ENCODE data around the gene SNIP1. TPM values are rescaled to one million over a fixed set of nuclear protein-coding genes. Genes with fewer than 3 reads are reported as not detected.
"Not testable (repeated sequence)": the region's sequence is repeated elsewhere in the genome, so short reads cannot be mapped to it uniquely, and the experiment has no call there.

SNIP1 gene
- total RNA-seq, 1 donor from 2014 or later = 10.5 TPM

DNA sequence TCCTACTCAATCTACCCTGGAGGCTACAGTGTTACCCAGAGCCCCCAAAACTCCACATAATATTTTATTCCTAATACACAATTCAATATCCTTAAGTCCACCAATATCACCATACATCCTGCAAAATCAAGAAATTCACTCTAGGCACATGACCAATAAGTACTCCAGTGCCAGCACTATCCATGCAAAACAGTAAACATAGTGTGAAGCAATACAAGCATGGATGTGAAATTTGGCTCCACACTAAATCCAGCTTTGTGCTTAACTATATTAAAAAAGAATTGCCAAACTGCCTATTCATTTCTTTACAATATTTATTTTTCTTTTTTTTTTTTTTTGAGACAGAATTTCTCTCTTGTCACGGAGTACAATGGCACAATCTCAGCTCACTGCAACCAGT lies 36.5 kb downstream of the SNIP1 start:
- intact Hi-C loops (cut with DNase I) = no loop called here

DNA sequence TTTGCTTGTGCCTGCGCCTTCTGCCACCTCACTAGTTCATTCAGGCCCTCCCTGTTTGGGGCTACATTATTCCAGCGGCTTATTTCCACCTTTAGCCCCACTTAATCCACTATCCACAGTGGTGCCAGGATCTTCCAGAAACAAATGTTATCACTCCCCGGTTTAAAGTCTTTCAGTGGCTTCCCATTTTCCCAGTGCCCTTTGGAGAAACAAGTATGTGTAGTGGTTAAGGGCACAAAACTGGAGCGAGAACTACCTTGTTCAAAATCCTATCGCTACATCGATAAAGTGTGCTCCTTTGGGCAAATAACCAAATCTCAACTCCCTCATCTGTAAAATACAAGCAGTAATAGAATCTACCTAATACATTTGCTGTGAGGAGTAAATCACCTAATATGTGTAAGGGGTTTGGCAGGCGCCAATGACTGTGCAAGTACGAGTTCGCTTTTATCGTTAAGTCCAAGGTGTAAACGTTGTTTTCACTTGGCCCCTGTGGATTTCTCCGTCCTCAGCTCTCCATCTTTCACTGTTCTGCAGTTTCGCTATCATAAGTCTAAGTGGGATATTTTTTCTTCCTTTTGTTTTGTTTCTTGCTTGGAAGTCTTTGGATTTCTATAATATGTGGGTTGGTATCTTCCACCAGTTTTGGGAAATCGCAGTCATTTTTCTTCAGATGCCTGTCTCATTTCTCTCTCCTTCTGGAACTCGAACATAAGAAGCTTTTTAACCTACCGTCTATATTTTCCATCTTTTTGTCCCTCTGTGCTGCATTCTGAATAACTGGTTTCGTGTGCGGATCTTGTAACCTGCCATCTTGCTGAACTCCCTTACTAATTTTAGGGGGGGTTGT lies 38.7 kb downstream of the SNIP1 start:
- DNase-seq (ENCODE audit: low spot score) = no peak
- intact Hi-C loops (cut with DNase I) = loop anchor here (2.0 kb wide), 1 partner anchor 39 kb away; the partner anchor contains the start of gene SNIP1

More for the DNA sequence above, 36.5 kb downstream of the SNIP1 start:
- no peak for DNase-seq (ENCODE audit: low spot score)

DNA sequence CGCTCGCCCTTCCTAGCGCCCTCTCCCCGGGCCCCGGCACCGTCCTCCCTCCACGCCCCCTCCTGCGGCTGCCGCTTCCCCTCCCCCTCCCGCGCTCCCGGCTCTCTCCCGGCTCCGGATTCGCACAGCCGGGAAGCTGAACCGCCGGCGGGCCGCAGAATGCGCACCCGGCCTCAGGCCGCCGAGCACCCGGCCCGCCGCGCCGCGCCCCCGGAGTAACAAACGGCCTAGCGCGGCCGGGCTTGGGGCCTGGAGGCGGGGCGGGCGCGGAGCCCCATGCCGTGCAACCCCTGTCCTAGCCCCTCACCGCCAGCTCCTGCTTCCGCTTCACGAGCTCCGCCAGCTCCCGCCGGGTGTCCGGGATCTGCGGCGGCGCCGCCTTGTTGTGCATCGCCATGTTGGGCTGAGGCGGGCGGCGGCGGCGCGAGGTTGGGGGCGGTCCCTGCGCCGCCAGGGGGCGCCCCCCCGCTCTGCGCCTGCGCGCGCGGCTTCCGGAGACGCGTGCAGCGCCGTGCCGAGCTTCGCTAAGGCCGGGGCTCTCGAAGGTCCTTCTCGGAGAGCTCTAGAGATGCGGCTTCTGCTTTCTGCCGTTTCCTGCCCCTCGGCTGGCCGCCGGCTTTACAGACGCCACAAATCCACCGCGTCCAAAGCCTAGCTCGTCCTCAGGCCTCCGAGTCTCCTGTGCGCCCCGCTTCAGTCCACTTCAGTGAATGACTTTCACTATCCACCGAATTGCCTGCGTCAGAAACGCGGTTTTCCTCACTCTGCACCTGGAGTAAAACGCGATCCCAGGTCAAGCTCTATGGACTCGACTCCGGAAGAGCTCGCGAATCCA lies 39.5 kb downstream of the SNIP1 start, which contains the start of gene MEAF6:
TSS of gene MEAF6 (minus strand) at position 417 of the 835 bp plus-strand sequence. CDS start at position 397, 20 bp downstream.
- intact Hi-C loops (cut with DNase I) = loop anchor here (2.0 kb wide), 1 partner anchor 40 kb away; the partner anchor contains the start of gene SNIP1
- DNase-seq (ENCODE audit: low spot score) = peak; percentile 93

DNA sequence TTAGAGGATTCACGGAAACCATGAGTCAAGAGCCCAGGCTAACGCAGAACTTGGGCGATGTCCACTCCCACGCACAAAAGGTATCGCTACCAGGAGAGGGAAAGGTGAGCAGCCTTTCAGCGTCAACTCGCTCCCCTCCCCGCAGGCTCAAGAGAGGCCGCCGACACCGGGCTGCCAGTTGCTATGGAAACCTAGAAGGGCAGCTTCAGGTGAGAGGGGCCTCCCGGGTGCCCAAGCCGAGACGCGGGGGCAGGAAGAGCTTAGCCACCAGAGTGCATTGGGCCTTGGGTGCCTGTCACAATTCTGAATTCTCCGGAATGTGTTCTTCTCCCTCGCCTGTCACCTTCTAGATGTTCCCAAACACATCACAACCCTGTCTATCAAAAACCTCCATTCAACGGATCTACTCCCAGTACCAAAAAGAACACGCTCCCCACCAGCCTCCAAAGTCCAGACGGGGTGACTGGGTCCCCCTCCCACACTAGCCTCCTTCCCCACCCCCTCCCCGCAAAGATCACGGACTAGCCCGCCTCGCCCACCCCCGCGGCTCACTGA lies 40.2 kb downstream of the SNIP1 start:
- intact Hi-C loops (cut with DNase I) = loop anchor here (2.0 kb wide), 1 partner anchor 41 kb away; the partner anchor contains the start of gene SNIP1
- DNase-seq (ENCODE audit: low spot score) = no peak

DNA sequence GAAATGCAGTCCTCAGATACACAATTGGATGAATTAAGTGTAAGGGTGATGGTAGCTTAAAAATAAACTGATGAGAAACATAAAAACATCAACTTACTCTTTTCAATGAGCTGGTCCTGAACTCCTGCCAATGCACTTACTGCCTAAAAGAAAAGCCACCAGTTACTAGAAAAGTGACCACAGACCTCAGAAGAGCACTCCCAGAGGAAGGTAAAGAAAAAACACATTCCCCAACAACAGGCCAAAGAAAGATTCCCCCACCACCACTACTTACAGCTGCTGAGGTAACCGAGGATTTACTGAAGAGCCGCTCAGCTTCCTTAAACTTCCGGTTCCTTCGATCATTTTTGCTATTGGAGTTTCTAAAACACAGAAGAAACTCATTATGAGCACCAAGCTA lies 44.9 kb downstream of the SNIP1 start:
- no peak for DNase-seq (ENCODE audit: low spot score)
- intact Hi-C loops (cut with DNase I) = no loop called here

DNA sequence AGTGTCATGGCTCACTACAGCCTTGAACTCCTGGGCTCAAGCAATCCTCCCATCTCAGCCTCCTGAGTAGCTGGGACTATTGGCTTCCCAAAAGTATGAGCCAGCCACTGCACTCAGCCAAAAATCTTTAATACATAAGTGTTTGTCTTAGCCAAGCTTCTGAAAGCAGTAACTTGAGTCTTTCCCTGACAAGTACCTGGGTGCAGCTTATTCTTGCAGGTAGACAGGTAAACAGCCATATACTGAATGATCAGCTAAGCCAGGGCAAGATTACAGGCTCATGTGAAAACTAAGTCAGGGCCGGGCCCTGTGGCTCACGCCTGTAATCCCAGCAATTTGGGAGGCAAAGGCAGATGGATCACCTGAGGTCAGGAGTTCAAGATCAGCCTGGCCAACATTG lies 47.4 kb downstream of the SNIP1 start:
- intact Hi-C loops (cut with DNase I) = no loop called here
- no peak for DNase-seq (ENCODE audit: low spot score)

DNA sequence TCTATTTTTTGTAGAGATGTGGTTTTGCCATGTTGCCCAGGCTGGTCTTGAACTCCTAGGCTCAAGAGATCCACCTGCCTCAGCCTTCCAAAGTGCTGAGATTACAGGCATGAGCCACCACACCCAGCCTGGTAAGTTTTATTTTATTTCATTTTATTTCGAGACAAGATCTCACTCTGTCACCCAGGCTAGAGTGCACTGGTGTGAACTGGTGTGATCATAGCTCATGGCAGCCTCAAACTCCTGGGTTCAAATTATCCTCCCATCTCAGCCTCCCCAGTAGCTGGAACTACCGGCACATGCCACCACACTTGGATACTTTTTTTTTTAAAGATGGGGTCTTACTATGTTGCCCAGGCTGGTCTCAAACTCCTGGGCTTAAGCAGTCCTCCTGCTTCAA lies 51.3 kb downstream of the SNIP1 start:
- intact Hi-C loops (cut with DNase I); DNase-seq (ENCODE audit: low spot score): not testable (repeated sequence)

DNA sequence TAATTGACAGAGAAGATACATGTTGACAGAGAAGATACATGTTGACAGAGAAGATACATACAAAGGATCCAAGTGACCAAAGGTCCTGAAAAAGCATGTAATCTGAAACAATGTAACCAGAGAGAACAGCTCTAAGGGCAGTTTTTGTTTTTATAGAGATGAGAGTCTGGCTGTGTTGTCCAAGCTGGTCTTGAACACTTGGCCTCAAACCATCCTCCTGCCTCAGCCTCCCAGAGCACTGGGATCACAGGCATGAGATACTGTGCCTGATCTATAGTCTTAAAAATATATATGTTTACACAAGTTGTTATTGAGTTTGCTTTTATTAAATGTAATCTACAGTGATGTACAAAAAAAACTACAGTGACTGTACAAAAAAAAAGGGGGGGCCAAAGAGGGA lies 52.0 kb downstream of the SNIP1 start:
- intact Hi-C loops (cut with DNase I) = no loop called here
- no peak for DNase-seq (ENCODE audit: low spot score)

DNA sequence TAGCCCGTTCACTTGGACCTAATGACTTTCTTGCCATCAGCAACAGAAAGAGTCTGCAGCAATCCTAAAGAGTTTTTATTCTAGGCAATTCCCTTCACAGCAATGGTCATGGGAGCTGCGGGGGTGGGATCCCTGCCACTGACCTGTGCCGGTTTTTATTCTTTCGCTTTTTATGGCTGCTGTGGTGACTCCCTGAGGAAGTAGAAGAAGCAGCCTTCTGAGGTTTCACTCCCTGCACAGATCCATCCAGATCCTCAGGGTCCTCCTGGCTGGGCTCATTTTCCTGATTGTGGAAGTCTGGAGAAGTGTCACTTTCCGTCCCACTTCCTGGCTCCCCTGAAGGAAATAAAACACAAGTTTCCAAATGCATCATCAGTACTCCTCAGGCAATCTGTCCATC lies 52.4 kb downstream of the SNIP1 start:
- DNase-seq (ENCODE audit: low spot score) = no peak
- intact Hi-C loops (cut with DNase I) = no loop called here

DNA sequence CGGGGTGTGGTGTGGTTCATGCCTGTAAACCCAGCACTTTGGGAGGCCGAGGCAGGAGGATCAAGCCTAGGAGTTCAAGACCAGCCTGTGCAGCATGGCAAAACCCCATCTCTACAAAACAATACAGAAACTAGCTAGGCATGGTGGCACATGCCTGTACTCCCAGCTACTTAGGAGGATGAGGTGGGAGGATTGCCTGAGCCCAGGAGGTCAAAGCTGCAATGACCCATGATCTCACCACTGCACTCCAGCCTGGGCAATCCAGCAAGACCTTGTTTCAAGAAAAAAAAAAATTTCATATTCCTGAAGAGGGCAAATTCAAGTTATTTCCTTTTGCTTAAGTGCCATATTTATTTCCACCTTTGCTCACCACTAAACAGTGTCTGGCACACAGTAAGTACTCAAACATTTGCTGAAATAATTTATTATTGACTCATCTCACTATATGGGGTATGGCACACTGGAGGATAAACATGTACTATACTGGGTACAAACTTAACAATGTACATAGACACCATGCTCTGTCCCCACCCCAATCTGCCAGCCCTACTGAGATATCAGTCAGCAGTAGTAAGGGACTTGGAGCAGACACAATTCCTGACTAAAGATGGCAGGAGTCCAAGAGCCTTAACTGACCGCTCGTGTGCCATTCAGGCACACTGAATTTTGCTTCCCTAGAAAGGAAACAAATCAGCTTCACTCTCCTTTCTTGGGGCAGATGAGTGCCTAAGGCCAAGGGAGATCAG lies 55.0 kb downstream of the SNIP1 start:
- no peak for DNase-seq (ENCODE audit: low spot score)
- intact Hi-C loops (cut with DNase I) = no loop called here

DNA sequence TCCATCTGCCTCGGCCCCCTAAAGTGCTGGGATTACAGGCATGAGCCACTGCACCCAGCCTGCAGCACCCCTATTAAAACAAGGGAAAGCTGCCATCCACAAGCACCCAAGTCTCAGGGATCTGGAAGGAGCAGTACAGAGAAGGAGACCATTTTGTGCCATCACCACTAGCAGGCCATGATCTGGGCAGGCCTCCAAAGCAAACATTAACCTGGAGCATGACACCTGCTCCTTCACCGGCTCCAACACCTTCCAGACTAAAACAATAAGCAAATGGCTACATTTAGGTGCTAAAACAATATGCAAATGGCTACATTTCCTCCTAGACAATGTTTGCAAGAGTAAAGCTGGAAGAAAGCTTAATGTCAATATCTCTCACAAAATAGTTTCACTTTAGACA lies 56.3 kb downstream of the SNIP1 start:
- intact Hi-C loops (cut with DNase I) = no loop called here
- no peak for DNase-seq (ENCODE audit: low spot score)

DNA sequence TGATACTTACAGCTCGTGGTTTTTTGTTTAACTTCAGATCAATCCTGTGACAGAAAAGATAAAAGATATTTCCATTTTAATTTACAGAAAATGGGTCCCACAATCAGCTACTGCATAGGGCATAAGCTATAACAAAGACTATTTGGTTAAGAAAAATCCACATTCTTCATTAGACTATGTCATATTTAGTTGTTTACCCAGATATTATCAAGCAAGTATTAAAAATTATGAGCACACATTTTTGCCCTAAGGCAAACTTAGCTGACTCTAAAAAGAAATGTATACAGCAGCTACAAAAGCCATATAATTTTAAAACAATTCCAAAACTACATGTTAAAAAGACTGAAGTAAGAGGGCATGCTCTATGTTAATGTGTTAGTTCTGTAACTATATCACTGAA lies 58.2 kb downstream of the SNIP1 start:
- intact Hi-C loops (cut with DNase I) = no loop called here
- DNase-seq (ENCODE audit: low spot score) = no peak

DNA sequence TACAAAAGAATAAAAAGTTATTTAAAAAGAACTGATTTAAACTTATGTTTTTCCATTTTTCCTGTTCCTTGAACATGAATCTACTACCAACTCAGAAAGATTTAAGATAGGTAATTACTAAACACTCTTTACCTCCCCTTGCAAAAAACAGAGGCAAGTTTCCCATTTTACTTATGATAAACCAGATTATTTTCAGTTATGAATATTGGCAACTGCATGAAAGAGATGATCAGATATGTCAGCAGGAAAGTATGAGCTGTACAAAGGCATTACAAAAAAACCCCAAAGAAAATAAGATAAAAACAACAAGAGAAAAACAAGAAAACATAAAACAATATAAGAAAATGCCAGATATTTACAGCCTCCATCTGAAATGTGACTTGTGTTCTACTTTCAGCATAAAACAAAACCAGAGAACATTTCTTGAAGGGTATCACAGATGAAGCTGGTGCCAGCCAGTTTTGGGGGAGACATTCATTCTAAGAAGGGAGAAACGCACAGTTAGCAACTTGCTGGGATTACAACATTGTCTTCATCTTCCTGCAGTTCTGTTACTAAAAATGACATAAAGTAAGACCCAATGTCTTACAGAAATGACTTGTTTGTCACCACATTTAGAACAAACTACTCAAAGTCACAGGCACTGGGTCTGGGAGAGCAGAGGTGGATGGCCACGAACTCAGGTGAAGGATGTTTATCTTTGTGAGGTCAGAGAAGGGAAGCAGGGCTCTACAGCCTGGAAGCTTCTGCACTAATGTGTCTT lies 60.6 kb downstream of the SNIP1 start:
- intact Hi-C loops (cut with DNase I) = no loop called here
- DNase-seq (ENCODE audit: low spot score) = no peak

DNA sequence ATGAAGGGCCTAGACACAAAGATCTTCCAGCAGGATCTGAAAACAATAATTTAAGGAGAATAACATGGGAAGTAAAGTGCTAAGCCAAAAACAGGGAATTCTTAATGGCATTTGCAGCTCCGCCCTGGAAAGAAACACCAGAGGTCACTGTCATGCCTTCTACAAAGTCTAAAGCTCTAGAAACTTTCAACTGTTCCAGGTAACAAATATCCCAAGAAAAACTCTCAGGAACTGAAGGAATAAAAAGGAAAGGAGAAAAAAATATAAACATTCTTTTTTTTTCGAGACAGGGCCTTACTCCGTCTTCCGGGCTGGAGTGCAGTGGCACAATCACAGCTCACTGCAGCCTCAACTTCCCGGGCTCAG lies 66.5 kb downstream of the SNIP1 start:
- intact Hi-C loops (cut with DNase I) = loop anchor here (1.0 kb wide), 1 partner anchor 32 kb away; no protein-coding TSS in a partner anchor

DNA sequence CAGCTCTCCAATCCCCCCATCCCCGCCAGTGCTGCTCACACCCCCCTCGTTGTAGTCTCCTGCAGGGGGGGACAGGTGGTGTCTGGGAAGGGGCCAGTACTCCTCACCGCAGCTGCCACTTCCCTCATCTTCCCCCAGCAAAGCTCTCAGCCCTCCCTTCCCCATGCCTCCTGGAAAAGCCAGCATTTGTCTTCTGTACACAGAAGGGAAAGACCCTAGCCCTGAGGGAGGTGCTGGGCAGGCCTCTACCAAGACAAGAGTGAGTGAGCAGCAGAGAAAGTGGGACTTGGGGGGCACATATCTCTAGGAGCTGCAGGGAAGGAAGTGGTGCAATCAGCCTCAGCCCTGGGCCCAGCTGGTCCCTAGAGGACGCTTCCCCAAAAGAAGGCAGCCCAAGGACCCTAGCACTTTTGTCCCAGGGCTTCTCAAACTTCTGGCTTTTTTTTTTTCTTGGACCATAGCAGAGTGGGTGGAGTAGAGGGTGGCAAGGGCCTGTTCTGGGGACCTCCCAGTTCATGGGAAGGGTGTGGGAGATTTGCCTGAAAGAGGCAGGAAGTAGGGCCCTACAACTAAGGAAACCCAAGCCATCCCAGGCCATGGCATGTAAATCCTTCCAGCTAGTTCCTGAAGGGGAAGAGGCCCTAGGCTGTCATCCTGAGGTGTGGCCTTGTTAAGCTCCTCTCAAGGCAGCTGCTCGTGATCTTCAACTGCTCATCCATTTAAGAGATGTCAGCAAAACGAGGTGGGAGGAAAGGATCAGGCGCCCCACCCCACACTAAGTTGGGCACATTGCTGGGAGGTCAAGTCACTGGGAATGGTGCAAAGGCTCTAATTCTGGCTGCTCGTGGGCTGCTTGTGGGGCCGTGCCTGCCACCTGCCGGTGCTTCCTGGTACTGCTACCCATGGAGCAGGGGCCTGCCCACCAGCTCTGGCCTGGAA lies 67.1 kb downstream of the SNIP1 start:
- peak; percentile 90 for DNase-seq (ENCODE audit: low spot score)
- intact Hi-C loops (cut with DNase I) = loop anchor here (1.0 kb wide), 1 partner anchor 32 kb away; no protein-coding TSS in a partner anchor

More for the DNA sequence above, 66.5 kb downstream of the SNIP1 start:
- no peak for DNase-seq (ENCODE audit: low spot score)

DNA sequence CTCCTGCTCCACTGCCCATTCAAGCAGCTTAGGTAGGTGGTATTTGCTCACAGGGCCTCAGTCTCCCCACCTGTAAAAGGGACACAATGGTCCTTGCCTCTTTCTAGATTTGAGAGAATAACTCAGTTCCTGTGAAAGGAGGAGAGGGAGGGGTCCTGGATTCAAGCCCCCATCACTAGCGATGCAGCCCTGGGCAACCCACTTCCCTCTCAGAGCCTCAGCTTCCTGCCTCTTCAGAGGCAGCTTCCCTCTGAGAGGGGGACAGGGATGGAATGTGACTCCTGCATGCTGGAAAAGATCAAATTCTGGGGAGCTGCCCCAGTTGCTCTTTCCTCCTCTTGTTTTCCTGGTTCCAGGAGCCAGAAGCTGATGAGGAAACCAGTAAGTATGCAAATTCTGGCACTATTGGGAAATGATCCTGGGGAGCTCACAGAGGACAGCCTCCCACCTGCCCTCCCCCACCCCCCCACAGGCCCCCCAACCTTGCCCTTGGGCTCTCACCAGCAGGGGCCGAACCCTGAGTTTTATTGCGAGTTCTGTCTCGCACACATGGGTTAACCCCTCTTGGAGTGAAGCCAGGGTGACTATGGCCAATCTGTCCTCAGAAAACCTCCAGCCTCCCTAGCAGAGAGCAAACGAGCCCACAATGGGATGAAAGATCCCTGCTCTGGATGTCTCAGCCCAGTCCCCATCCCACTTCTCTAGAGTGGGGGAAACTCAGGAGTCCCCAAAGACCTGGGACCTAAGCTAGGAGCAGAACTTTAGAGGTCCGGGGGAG lies 68.0 kb downstream of the SNIP1 start:
- intact Hi-C loops (cut with DNase I) = no loop called here
- no peak for DNase-seq (ENCODE audit: low spot score)
